Trophoblast cell (in vitro differentiated cells and primary cell): ENCODE results near the gene ESYT2.
"Not testable (repeated sequence)": the region's sequence is repeated elsewhere in the genome, so short reads cannot be mapped to it uniquely, and the experiment has no call there.

Experiments used
- DNase-seq, 2 donors: peaks; one replicate each; pipeline ENCODE4 v3.0.0-alpha.2; 2016
- H2AFZ ChIP-seq: 2 replicates; pipeline ENCODE4 v1.6.1; 2013; ENCODE audit warnings: low read length, moderate library complexity, mild to moderate bottlenecking; ENCODE audit not compliant: insufficient read depth, poor library complexity
- H2AK5ac ChIP-seq: 2 replicates; pipeline ENCODE4 v1.6.1; 2013; ENCODE audit warnings: mild to moderate bottlenecking, low read length
- H2BK120ac ChIP-seq: 2 replicates; pipeline ENCODE4 v1.6.1; 2013; ENCODE audit warnings: low read length, mild to moderate bottlenecking, moderate library complexity; ENCODE audit not compliant: insufficient read depth, poor library complexity
- H2BK12ac ChIP-seq: 2 replicates; pipeline ENCODE4 v1.6.1; 2013; ENCODE audit warnings: mild to moderate bottlenecking, low read length, moderate library complexity
- H2BK5ac ChIP-seq: 2 replicates; pipeline ENCODE4 v1.6.1; 2013; ENCODE audit warnings: low read length, low read depth, moderate library complexity, mild to moderate bottlenecking; ENCODE audit not compliant: poor library complexity
- H3K14ac ChIP-seq: 2 replicates; pipeline ENCODE4 v1.6.1; 2013; ENCODE audit warnings: mild to moderate bottlenecking, low read length
- H3K18ac ChIP-seq: 2 replicates; pipeline ENCODE4 v1.6.1; 2013; ENCODE audit warnings: mild to moderate bottlenecking, low read length
- H3K23ac ChIP-seq: 2 replicates; pipeline ENCODE4 v1.6.1; 2013; ENCODE audit warnings: low read length
- H3K27ac ChIP-seq: 2 replicates; pipeline ENCODE4 v1.5.1; 2013; ENCODE audit warnings: low read depth, mild to moderate bottlenecking, inconsistent platforms, low read length, moderate library complexity
- H3K27me3 ChIP-seq: 2 replicates; pipeline ENCODE4 v1.6.1; 2013; ENCODE audit warnings: inconsistent platforms, mild to moderate bottlenecking, low read length, moderate library complexity; ENCODE audit not compliant: insufficient read depth
- H3K36me3 ChIP-seq, 2 experiments: 1 replicate in 1 of 2; 2 replicates in 1 of 2; pipeline ENCODE4 v1.6.1; 2013; ENCODE audit warnings: low read length in 2 of 2, mild to moderate bottlenecking in 2 of 2, moderate library complexity in 1 of 2; ENCODE audit not compliant: insufficient read depth in 2 of 2, control insufficient read depth in 1 of 2
- H3K4ac ChIP-seq: 2 replicates; pipeline ENCODE4 v1.6.1; 2013; ENCODE audit warnings: low read depth, mild to moderate bottlenecking, low read length, moderate library complexity
- H3K4me1 ChIP-seq, 2 experiments: 1 replicate in 1 of 2; 2 replicates in 1 of 2; pipeline ENCODE4 v1.6.1; 2013; ENCODE audit warnings: low read length in 2 of 2, mild to moderate bottlenecking in 2 of 2, moderate library complexity in 1 of 2; ENCODE audit not compliant: insufficient read depth in 2 of 2, control insufficient read depth in 1 of 2
- H3K4me2 ChIP-seq: 2 replicates; pipeline ENCODE4 v1.6.1; 2013; ENCODE audit warnings: inconsistent platforms, mild to moderate bottlenecking, low read length, moderate library complexity
- H3K4me3 ChIP-seq: 2 replicates; pipeline ENCODE4 v1.5.1; 2013; ENCODE audit warnings: mild to moderate bottlenecking, low read depth, low read length, inconsistent platforms
- H3K79me1 ChIP-seq: one replicate; pipeline ENCODE4 v1.6.1; 2013; ENCODE audit warnings: low read length
- H3K79me2 ChIP-seq: 2 replicates; pipeline ENCODE4 v1.6.1; 2013; ENCODE audit warnings: low read length, mild to moderate bottlenecking; ENCODE audit not compliant: control insufficient read depth, insufficient read depth, poor library complexity
- H3K9ac ChIP-seq: 2 replicates; pipeline ENCODE4 v1.6.1; 2013; ENCODE audit warnings: mild to moderate bottlenecking, low read length
- H3K9me3 ChIP-seq: 2 replicates; pipeline ENCODE4 v1.6.1; 2013; ENCODE audit warnings: low read depth, mild to moderate bottlenecking, control low read depth, inconsistent platforms, low read length; ENCODE audit not compliant: insufficient read depth
- H4K12ac ChIP-seq: 2 replicates; pipeline ENCODE4 v1.6.1; 2013; ENCODE audit warnings: low read depth, mild to moderate bottlenecking, low read length, moderate library complexity
- H4K8ac ChIP-seq: 2 replicates; pipeline ENCODE4 v1.6.1; 2013; ENCODE audit warnings: low read depth, mild to moderate bottlenecking, low read length, moderate library complexity
- H4K91ac ChIP-seq: one replicate; pipeline ENCODE4 v1.6.1; 2013; ENCODE audit warnings: low read depth, mild to moderate bottlenecking, low read length, moderate library complexity
- WGBS: extraction: QIAGEN DNeasy Blood & Tissue Kit; methylation state at CpG from one replicate; pipeline ENCODE4 v1.1.7; 2013; ENCODE audit warnings: missing lambda C conversion rate; ENCODE audit not compliant: insufficient read length, insufficient coverage; ENCODE audit errors: extremely low coverage; 5-methylcytosine and 5-hydroxymethylcytosine counted together

ESYT2 gene

GRCh38 chr7:158843771-158844170 is 14.5 kb upstream of the ESYT2 start:
- no peak overlapping the region for H4K12ac ChIP-seq
- no peaks in the 10 kb centered on the region for H3K36me3 ChIP-seq
- no peak overlapping the region for H3K4me2 ChIP-seq
- H4K91ac ChIP-seq: no peak overlapping the region
- H3K27me3 ChIP-seq: no peaks in the 10 kb centered on the region
- no CpG with 5 or more reads among the region's 4 CpGs for WGBS
- no peaks in the 10 kb centered on the region for H3K79me2 ChIP-seq
- no peak overlapping the region for H3K9ac ChIP-seq
- H3K4me3 ChIP-seq: no peak overlapping the region
- H2BK12ac ChIP-seq: no peak overlapping the region
- H3K4me1 ChIP-seq: no peaks in the 10 kb centered on the region
- no peak overlapping the region for H2AFZ ChIP-seq
- no peaks in the 10 kb centered on the region for H3K9me3 ChIP-seq
- no peaks in the 10 kb centered on the region for H3K79me1 ChIP-seq
- no peak for DNase-seq
- H2BK5ac ChIP-seq: no peak overlapping the region
- no peak overlapping the region for H3K18ac ChIP-seq
- H4K8ac ChIP-seq: no peak overlapping the region
- no peak overlapping the region for H2AK5ac ChIP-seq
- no peak overlapping the region for H3K23ac ChIP-seq
- H3K4ac ChIP-seq: no peak overlapping the region
- no peak overlapping the region for H3K14ac ChIP-seq
- H3K27ac ChIP-seq: no peak overlapping the region
- no peak overlapping the region for H2BK120ac ChIP-seq

GRCh38 chr7:158842486-158842885 is 13.2 kb upstream of the ESYT2 start:
- no peak overlapping the region for H3K4me3 ChIP-seq
- no peak overlapping the region for H3K23ac ChIP-seq
- H3K79me1 ChIP-seq: no peaks in the 10 kb centered on the region
- H2BK5ac ChIP-seq: no peak overlapping the region
- H3K4me2 ChIP-seq: no peak overlapping the region
- no peak overlapping the region for H3K9ac ChIP-seq
- peaks cover 2% of the 10 kb centered on the region for H3K9me3 ChIP-seq
- H4K12ac ChIP-seq: no peak overlapping the region
- WGBS: no CpG with 5 or more reads among the region's 4 CpGs
- no peaks in the 10 kb centered on the region for H3K79me2 ChIP-seq
- no peak overlapping the region for H3K4ac ChIP-seq
- no peaks in the 10 kb centered on the region for H3K27me3 ChIP-seq
- H3K27ac ChIP-seq: no peak overlapping the region
- no peak overlapping the region for H3K14ac ChIP-seq
- no peak overlapping the region for H4K8ac ChIP-seq
- H3K4me1 ChIP-seq: no peaks in the 10 kb centered on the region
- H2AFZ ChIP-seq: no peak overlapping the region
- H2AK5ac ChIP-seq: no peak overlapping the region
- H3K18ac ChIP-seq: no peak overlapping the region
- H3K36me3 ChIP-seq: no peaks in the 10 kb centered on the region
- H2BK120ac ChIP-seq: no peak overlapping the region
- H2BK12ac ChIP-seq: no peak overlapping the region
- DNase-seq: no peak
- H4K91ac ChIP-seq: no peak overlapping the region

- H3K9me3 ChIP-seq: peaks cover 2% of the 10 kb centered on the region
- H3K27ac ChIP-seq: no peak overlapping the region
- H3K36me3 ChIP-seq: no peaks in the 10 kb centered on the region
- H3K4me1 ChIP-seq: no peaks in the 10 kb centered on the region
- no peak overlapping the region for H4K8ac ChIP-seq
- no peak overlapping the region for H3K18ac ChIP-seq
- no peaks in the 10 kb centered on the region for H3K27me3 ChIP-seq
- no peak overlapping the region for H2BK120ac ChIP-seq
- no peaks in the 10 kb centered on the region for H3K79me1 ChIP-seq
- no peak overlapping the region for H3K9ac ChIP-seq
- no peak overlapping the region for H4K12ac ChIP-seq
- no CpG with 5 or more reads among the region's 8 CpGs for WGBS
- no peak overlapping the region for H3K14ac ChIP-seq
- H3K4me2 ChIP-seq: no peak overlapping the region
- H2BK5ac ChIP-seq: no peak overlapping the region
- H3K4me3 ChIP-seq: no peak overlapping the region
- H2AFZ ChIP-seq: no peak overlapping the region
- no peak overlapping the region for H3K4ac ChIP-seq
- DNase-seq: no peak
- H3K23ac ChIP-seq: no peak overlapping the region
- no peak overlapping the region for H4K91ac ChIP-seq
- H3K79me2 ChIP-seq: no peaks in the 10 kb centered on the region
- H2BK12ac ChIP-seq: no peak overlapping the region
- H2AK5ac ChIP-seq: no peak overlapping the region
These were observed 11.3 kb upstream of the ESYT2 start for GRCh38 chr7:158840604-158841003.

GRCh38 chr7:158839177-158839576 is 9.9 kb upstream of the ESYT2 start:
- not testable (repeated sequence) for H2BK5ac ChIP-seq, H3K9me3 ChIP-seq, H3K4ac ChIP-seq, DNase-seq, H3K9ac ChIP-seq, H3K4me3 ChIP-seq, H2AK5ac ChIP-seq, H3K36me3 ChIP-seq, H3K27me3 ChIP-seq, H3K14ac ChIP-seq, H3K4me1 ChIP-seq, H2AFZ ChIP-seq, H2BK120ac ChIP-seq, H2BK12ac ChIP-seq, H4K12ac ChIP-seq, H3K23ac ChIP-seq, H4K8ac ChIP-seq, H3K79me2 ChIP-seq, H3K18ac ChIP-seq, H3K27ac ChIP-seq, H3K79me1 ChIP-seq, H3K4me2 ChIP-seq, H4K91ac ChIP-seq
- WGBS: no CpG with 5 or more reads among the region's 8 CpGs
